Stimulated activated CD8-positive, alpha-beta memory T cell treated with anti-CD3 and anti-CD28 coated beads, Interleukin-12 subunit alpha, Interleukin-12 subunit beta, amount 100 ng/mL, for 1 hour (primary cell): ENCODE data around the gene PLA2G6.
A peak's percentile ranks its signal among the peaks of the same experiment; 100 is the strongest.

Experiments
- DNase-seq: peaks from one replicate; pipeline ENCODE4 v3.0.0-alpha.2; 2020; ENCODE audit warnings: low read depth

The PLA2G6 gene

GRCh38 chr22:38181453-38182200 is at the start of gene PLA2G6:
Gene PLA2G6, minus strand, starts transcription at chr22:38181830. Its CDS starts 12,404 bp downstream, at chr22:38169426.
- peak; percentile 93 for DNase-seq

GRCh38 chr22:38230916-38231315 is 49.3 kb upstream of the PLA2G6 start:
- DNase-seq, result no peak

- DNase-seq, result no peak
Measured at GRCh38 chr22:38230108-38230825, 48.6 kb upstream of the PLA2G6 start.

- DNase-seq, result no peak
Measured at GRCh38 chr22:38228873-38229740, 47.5 kb upstream of the PLA2G6 start.

- DNase-seq, result no peak
Measured at GRCh38 chr22:38228326-38228872, 46.8 kb upstream of the PLA2G6 start.

- DNase-seq, result no peak
Measured at GRCh38 chr22:38226853-38227649, 45.4 kb upstream of the PLA2G6 start.

GRCh38 chr22:38223289-38223960 is 41.8 kb upstream of the PLA2G6 start:
- DNase-seq, result no peak

- DNase-seq, result no peak
Measured at GRCh38 chr22:38222797-38223119, 41.1 kb upstream of the PLA2G6 start.

GRCh38 chr22:38221908-38222796 is 40.5 kb upstream of the PLA2G6 start:
- DNase-seq, result no peak

- no peak for DNase-seq
Measured at GRCh38 chr22:38221407-38221806, 39.8 kb upstream of the PLA2G6 start.

GRCh38 chr22:38220653-38221386 is 39.2 kb upstream of the PLA2G6 start:
- no peak for DNase-seq

- no peak for DNase-seq
Measured at GRCh38 chr22:38220163-38220562, 38.5 kb upstream of the PLA2G6 start.

- DNase-seq, result no peak
Measured at GRCh38 chr22:38219632-38220031, 38.0 kb upstream of the PLA2G6 start.

GRCh38 chr22:38218661-38219622 is 37.3 kb upstream of the PLA2G6 start:
- no peak for DNase-seq

- no peak for DNase-seq
Measured at GRCh38 chr22:38215156-38216038, 33.8 kb upstream of the PLA2G6 start.

- DNase-seq, result peak; percentile 42
Measured at GRCh38 chr22:38214302-38215056, 32.8 kb upstream of the PLA2G6 start.
